Coronary artery (tissue), 2 donors: ENCODE measurements around the gene INA.
"Not testable (repeated sequence)": the region's sequence is repeated elsewhere in the genome, so short reads cannot be mapped to it uniquely, and the experiment has no call there.

ENCODE experiments used
- DNase-seq: peaks from one replicate; pipeline ENCODE4 v3.0.0-alpha.2; 2017; ENCODE audit warnings: low spot score
- H3K27ac ChIP-seq, 2 donors: fragments of 200-600 bp; sonication (generic); one replicate each; pipeline ENCODE4 v1.5.1; 2016 to 2019
- H3K4me3 ChIP-seq: fragments of 200-600 bp; sonication (generic); 2 replicates; pipeline ENCODE4 v1.5.1; 2016; ENCODE audit warnings: mild to moderate bottlenecking, moderate library complexity
- CTCF ChIP-seq: fragments of 200-600 bp; sonication (generic); IDR thresholded peaks from one replicate; pipeline ENCODE4 v1.5.1; 2019; ENCODE audit warnings: antibody characterized with exemption

INA gene

GRCh38 chr10:103238506-103239252 is 38.3 kb upstream of the INA start:
- no peak for DNase-seq
- Histone ChIP-seq H3K27ac (peak overlapping the region; percentile 19 to 48), H3K4me3 (no peak overlapping the region)
- no peak for TF ChIP-seq CTCF

- TF ChIP-seq CTCF: no peak
- Histone ChIP-seq H3K4me3 (no peak overlapping the region), H3K27ac (peak overlapping the region; percentile 57 to 68)
- no peak for DNase-seq
Observed at GRCh38 chr10:103241262-103242011, 35.5 kb upstream of the INA start.

- peak; percentile 80 for DNase-seq
- TF ChIP-seq CTCF: peak; percentile 85
- H3K27ac ChIP-seq: no peak overlapping the region
- no peak overlapping the region for H3K4me3 ChIP-seq
Observed at GRCh38 chr10:103244666-103245271, 32.2 kb upstream of the INA start.

- not testable (repeated sequence) for H3K27ac ChIP-seq, H3K4me3 ChIP-seq, DNase-seq
Observed at GRCh38 chr10:103245587-103245986, 31.4 kb upstream of the INA start, which contains the start of gene RPEL1. Gene RPEL1 (plus strand): TSS chr10:103245887. CDS start chr10:103245997, 110 bp downstream.

- DNase-seq: no peak
- H3K4me3 ChIP-seq: no peak overlapping the region
- H3K27ac ChIP-seq: no peak overlapping the region
- TF ChIP-seq CTCF: no peak
Observed at GRCh38 chr10:103246324-103246723, 30.6 kb upstream of the INA start.

GRCh38 chr10:103254113-103254512 is 22.8 kb upstream of the INA start:
- DNase-seq: no peak
- TF ChIP-seq CTCF: no peak
- H3K4me3 ChIP-seq: no peak overlapping the region
- H3K27ac ChIP-seq: no peak overlapping the region

- DNase-seq: no peak
- TF ChIP-seq CTCF: no peak
- Histone ChIP-seq H3K4me3 (no peak overlapping the region), H3K27ac (no peak overlapping the region)
Observed at GRCh38 chr10:103254538-103255325, 22.2 kb upstream of the INA start.
